Activated CD8-positive, alpha-beta T cell treated with anti-CD3 and anti-CD28 coated beads for 36 hours (primary cell): ENCODE data around the gene MED8. TPM values are rescaled to one million over a fixed set of nuclear protein-coding genes. Genes with fewer than 3 reads are reported as not detected.

Experiments used
- ATAC-seq: fragments of 200-7000 bp; cut with Tn5 transposase; one replicate; pipeline ENCODE4 v1.10.0; 2021; ENCODE audit warnings: mild to moderate bottlenecking, moderate library complexity
- CTCF ChIA-PET: fragments of 350-600 bp; sonication (Branson Sonifier 250); formaldehyde crosslinking; loops from one replicate; lab custom pipeline; 2021; ENCODE audit warnings: antibody characterized with exemption; lab: Charles Lee
- POLR2A ChIA-PET: fragments of 350-600 bp; sonication (Branson Sonifier 250); formaldehyde crosslinking; loops from one replicate; lab custom pipeline; 2021; ENCODE audit warnings: antibody characterized with exemption; lab: Charles Lee
- DNase-seq: peaks from one replicate; pipeline ENCODE4 v3.0.0-alpha.2; 2020
- H3K27ac Mint-ChIP-seq: one replicate; pipeline ENCODE4 v1.8.0; 2021; ENCODE audit warnings: mild to moderate bottlenecking, mixed read lengths
- H3K27me3 Mint-ChIP-seq: one replicate; pipeline ENCODE4 v1.8.0; 2021; ENCODE audit warnings: mixed read lengths
- H3K36me3 Mint-ChIP-seq: one replicate; pipeline ENCODE4 v1.8.0; 2021; ENCODE audit warnings: low read depth, mixed read lengths
- H3K4me1 Mint-ChIP-seq: one replicate; pipeline ENCODE4 v1.8.0; 2021; ENCODE audit warnings: low read depth, mixed read lengths
- H3K4me3 Mint-ChIP-seq: one replicate; pipeline ENCODE4 v1.8.0; 2021; ENCODE audit warnings: mild to moderate bottlenecking, moderate library complexity, mixed read lengths
- H3K9me3 Mint-ChIP-seq: one replicate; pipeline ENCODE4 v1.8.0; 2021; ENCODE audit warnings: mixed read lengths
- intact Hi-C: fragments of 100-400 bp; cut with micrococcal nuclease; formaldehyde crosslinking; loops from one replicate; pipeline ENCODE4 v1.10.0; 2022
- total RNA-seq, 2 experiments: library from RNA; stranded (reverse); gene quantifications; one replicate each; pipeline ENCODE4 v1.2.3, GENCODE V29; 2021
- TF ChIP-seq, protein P1 (sequence below): fragments of 200-600 bp; IDR thresholded peaks from one replicate; pipeline ENCODE4 v1.8.0; 2022; ENCODE audit warnings: antibody characterized with exemption, mild to moderate bottlenecking

Gene MED8
- total RNA-seq, 2 experiments from 2014 or later, result 33.5 to 34.5 TPM

DNA sequence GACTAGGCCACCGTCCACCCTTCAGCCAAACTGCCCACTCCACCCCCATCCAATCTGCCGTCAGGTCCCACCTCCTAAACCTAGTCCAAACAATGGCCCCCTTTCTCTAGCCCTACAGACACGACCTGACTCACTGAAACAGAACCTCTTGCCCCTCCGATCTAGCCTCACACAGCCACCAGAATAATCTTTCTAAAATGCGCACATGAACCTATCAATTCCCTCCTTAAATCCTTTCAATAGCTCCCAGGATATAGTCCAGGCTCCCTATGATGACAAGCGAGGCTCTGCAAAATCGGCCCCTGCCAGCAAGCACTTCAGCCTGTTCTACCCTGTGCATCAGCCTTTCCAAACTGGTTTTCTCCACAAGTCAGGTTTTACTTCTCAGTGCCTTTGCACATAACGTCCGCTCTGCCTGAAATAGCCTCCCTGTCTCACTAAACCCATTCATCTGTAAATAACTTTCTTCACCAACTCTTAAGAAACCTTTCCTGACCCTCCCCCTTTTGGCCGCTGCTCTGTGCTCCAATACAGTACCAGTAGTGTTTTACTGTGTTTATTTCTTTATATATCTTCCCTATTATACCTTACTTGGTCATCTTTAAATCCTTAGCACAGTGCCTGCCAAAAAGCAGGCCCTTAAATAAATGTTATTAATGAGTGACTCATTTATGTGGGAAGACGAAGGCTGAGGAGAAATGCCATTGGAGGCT lies 39.9 kb downstream of the MED8 start:
- ChIA-PET CTCF (no interaction called here), POLR2A (interaction anchor here (1.1 kb wide), 1 partner anchor 18 kb away, joined by 4 read pairs; the partner anchor contains the start of gene ELOVL1)
- no peak for ATAC-seq
- Mint-ChIP-seq H3K4me3 (peak overlapping the region; percentile 71), H3K27ac (peak overlapping the region; percentile 88), H3K9me3 (no peaks in the 10 kb centered on the region), H3K36me3 (no peaks in the 10 kb centered on the region), H3K27me3 (no peaks in the 10 kb centered on the region), H3K4me1 (peaks cover 12% of the 10 kb centered on the region)
- intact Hi-C loops, result no loop called here
- DNase-seq, result no peak
- TF ChIP-seq, protein P1, sequence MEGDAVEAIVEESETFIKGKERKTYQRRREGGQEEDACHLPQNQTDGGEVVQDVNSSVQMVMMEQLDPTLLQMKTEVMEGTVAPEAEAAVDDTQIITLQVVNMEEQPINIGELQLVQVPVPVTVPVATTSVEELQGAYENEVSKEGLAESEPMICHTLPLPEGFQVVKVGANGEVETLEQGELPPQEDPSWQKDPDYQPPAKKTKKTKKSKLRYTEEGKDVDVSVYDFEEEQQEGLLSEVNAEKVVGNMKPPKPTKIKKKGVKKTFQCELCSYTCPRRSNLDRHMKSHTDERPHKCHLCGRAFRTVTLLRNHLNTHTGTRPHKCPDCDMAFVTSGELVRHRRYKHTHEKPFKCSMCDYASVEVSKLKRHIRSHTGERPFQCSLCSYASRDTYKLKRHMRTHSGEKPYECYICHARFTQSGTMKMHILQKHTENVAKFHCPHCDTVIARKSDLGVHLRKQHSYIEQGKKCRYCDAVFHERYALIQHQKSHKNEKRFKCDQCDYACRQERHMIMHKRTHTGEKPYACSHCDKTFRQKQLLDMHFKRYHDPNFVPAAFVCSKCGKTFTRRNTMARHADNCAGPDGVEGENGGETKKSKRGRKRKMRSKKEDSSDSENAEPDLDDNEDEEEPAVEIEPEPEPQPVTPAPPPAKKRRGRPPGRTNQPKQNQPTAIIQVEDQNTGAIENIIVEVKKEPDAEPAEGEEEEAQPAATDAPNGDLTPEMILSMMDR, result no peak

DNA sequence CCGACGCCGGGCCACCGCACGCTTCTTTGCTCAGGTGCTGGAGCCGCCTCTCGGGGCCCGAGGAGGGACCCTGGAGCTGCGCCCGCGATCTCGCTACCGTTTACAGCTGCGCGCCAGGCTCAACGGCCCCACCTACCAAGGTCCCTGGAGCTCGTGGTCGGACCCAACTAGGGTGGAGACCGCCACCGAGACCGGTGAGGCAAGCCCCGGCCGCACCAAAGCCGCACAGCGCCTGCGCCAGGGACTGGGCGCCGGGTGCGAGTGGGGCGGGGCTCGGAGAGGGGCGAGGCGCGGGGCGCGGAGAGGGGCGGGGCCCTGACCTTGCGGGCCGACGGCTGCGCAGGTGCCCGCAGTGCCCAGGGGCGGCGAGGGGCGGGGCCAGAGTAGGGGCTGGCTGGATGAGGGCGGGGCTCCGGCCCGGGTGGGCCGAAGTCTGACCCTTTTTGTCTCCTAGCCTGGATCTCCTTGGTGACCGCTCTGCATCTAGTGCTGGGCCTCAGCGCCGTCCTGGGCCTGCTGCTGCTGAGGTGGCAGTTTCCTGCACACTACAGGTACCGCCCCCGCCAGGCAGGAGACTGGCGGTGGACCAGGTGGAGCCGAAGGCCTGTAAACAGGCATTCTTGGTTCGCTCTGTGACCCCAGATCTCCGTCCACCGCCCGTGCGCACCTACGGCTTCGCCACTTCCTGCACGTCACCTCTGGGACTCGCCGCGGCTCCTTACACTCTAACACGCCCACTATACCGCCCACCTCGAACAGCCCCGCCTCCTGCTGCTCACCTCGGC lies 40.6 kb downstream of the MED8 start:
- Mint-ChIP-seq H3K9me3 (no peaks in the 10 kb centered on the region), H3K27me3 (no peaks in the 10 kb centered on the region), H3K36me3 (no peaks in the 10 kb centered on the region), H3K4me1 (peaks cover 12% of the 10 kb centered on the region), H3K4me3 (peak overlapping the region; percentile 71), H3K27ac (peak overlapping the region; percentile 88)
- ATAC-seq, result peak; percentile 84
- CTCF ChIA-PET, result no interaction called here
- intact Hi-C loops, result no loop called here
- POLR2A ChIA-PET, result interaction anchor here (0.8 to 1.0 kb wide), 2 partner anchors 9 to 13 kb away, joined by 3 read pairs; no protein-coding TSS in a partner anchor
- TF ChIP-seq, protein P1, result no peak
- DNase-seq, result peak; percentile 88

DNA sequence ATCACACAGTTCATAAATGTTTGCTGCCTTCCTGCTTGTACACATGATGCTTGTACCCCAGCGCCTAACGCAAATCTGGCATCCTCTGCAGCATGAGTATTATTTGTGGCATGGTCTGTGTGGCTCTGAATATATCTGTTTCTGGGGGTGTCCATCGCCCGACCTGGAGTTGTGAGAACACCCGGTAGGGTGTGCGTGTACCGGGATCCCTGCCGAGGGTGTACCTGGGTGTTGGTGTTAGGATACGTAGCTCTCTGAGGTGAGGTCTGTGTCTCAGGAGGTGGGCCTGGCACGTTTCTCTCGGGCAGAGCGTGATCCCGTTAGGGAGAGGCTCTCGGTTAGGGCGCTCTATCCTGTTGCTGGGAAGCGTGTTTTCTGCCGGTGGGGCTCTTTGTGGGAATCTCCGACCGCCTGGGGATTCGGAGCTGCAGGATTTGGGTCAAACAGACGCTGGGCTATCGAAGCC lies 41.2 kb downstream of the MED8 start:
- H3K4me1 Mint-ChIP-seq, result peaks cover 12% of the 10 kb centered on the region
- POLR2A ChIA-PET, result interaction anchor here (0.8 to 1.0 kb wide), 2 partner anchors 10 to 14 kb away, joined by 3 read pairs; no protein-coding TSS in a partner anchor
- TF ChIP-seq, protein P1, result no peak
- no peaks in the 10 kb centered on the region for H3K27me3 Mint-ChIP-seq
- H3K9me3 Mint-ChIP-seq, result no peaks in the 10 kb centered on the region
- DNase-seq (no peak), ATAC-seq (no peak)
- CTCF ChIA-PET, result no interaction called here
- H3K36me3 Mint-ChIP-seq, result no peaks in the 10 kb centered on the region
- H3K27ac Mint-ChIP-seq, result peak overlapping the region; percentile 35
- H3K4me3 Mint-ChIP-seq, result peak overlapping the region; percentile 46
- intact Hi-C loops, result no loop called here

DNA sequence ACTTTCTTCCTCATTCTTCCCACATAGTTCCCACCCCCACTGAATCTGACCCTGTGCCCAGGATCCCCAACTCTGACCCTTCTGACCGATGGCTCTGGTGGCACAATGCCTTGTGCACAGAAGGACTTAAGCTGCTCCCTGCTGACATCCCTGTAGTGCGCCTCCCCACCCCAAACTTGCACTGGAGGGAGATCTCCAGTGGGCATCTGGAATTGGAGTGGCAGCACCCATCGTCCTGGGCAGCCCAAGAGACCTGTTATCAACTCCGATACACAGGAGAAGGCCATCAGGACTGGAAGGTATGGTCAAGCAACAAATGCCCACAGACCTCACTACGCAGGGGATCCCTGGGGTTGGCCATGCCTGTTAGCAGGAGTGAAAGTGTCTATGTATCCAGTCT lies 43.0 kb downstream of the MED8 start:
- TF ChIP-seq, protein P1, result no peak
- H3K4me1 Mint-ChIP-seq, result peaks cover 12% of the 10 kb centered on the region
- no peak overlapping the region for H3K27ac Mint-ChIP-seq
- no peak for ATAC-seq
- no peaks in the 10 kb centered on the region for H3K36me3 Mint-ChIP-seq
- no peaks in the 10 kb centered on the region for H3K27me3 Mint-ChIP-seq
- ChIA-PET POLR2A (interaction anchor here (0.6 kb wide), 1 partner anchor 44 kb away, joined by 3 read pairs; the partner anchor contains the start of genes MED8 and SZT2), CTCF (no interaction called here)
- intact Hi-C loops, result no loop called here
- H3K9me3 Mint-ChIP-seq, result no peaks in the 10 kb centered on the region
- DNase-seq, result no peak
- no peak overlapping the region for H3K4me3 Mint-ChIP-seq
